HepG2 (cell line): Measurements from ENCODE around the gene NARS2. TPM values are rescaled to one million over a fixed set of nuclear protein-coding genes. Genes with fewer than 3 reads are reported as not detected.

ENCODE experiments used
- ATAC-seq: fragments of 200-7000 bp; cut with Tn5 transposase; 3 replicates; pipeline ENCODE4 v1.9.1; 2020; ENCODE audit warnings: mild to moderate bottlenecking, moderate library complexity
- BruUV-seq: library from RNA; stranded (reverse); fragments of 400-500 nt; replicated peaks from 2 replicates; lab custom pipeline; 2021; lab: Mats Ljungman, UMichigan
- CTCF ChIA-PET: fragments of 300-600 bp; formaldehyde crosslinking; extraction: SDS; loops from one replicate; lab custom pipeline; 2021; ENCODE audit warnings: low total read pairs, inconsistent platforms, low intra/inter-chr PET ratio; lab: Yijun Ruan, JAX
- POLR2A ChIA-PET: fragments of 350-600 bp; sonication (Branson Sonifier 250); formaldehyde crosslinking; loops from one replicate; lab custom pipeline; 2020; ENCODE audit warnings: antibody characterized with exemption, inconsistent platforms; lab: Yijun Ruan, JAX
- DNase-seq: peaks from one replicate; pipeline ENCODE4 v3.0.0-alpha.2; 2015; ENCODE audit warnings: low spot score
- FAIRE-seq: peaks from 3 replicates; lab custom pipeline; 2011; peaks lifted over from hg19 to GRCh38; lab: Jason Lieb, UNC
- H2AFZ ChIP-seq: one replicate; pipeline ENCODE4 v1.6.1; 2011; ENCODE audit warnings: low read length, inconsistent platforms
- H3K27ac ChIP-seq: fragments of 300-600 bp; 3 replicates; pipeline ENCODE4 v1.8.0; 2011; ENCODE audit warnings: mixed run types, mild to moderate bottlenecking, mixed read lengths, low read length, inconsistent platforms; ENCODE audit not compliant: insufficient read depth; ENCODE audit errors: extremely low read length
- H3K27me3 ChIP-seq, 2 experiments: fragments of 200-600 bp in 1 of 2; 2 replicates in 1 of 2; 3 replicates in 1 of 2; pipeline versions ENCODE4 v1.6.0 to v1.8.0; 2011; ENCODE audit warnings: low read length in 2 of 2, mild to moderate bottlenecking in 2 of 2, moderate library complexity in 2 of 2, inconsistent platforms in 1 of 2; ENCODE audit not compliant: insufficient read depth in 2 of 2, control insufficient read depth in 1 of 2
- H3K36me3 ChIP-seq, 2 experiments: fragments of 200-600 bp in 1 of 2; replicated peaks in 1 of 2; 2 replicates in 1 of 2; 3 replicates in 1 of 2; pipeline versions ENCODE4 v1.5.1 to v1.8.0; 2011; ENCODE audit warnings: low read length in 2 of 2, inconsistent platforms in 1 of 2; ENCODE audit not compliant: insufficient read depth in 2 of 2, control insufficient read depth in 1 of 2
- H3K4me1 ChIP-seq: 2 replicates; pipeline ENCODE4 v1.5.1; 2012; ENCODE audit warnings: low read length, inconsistent platforms; ENCODE audit not compliant: insufficient read depth
- H3K4me2 ChIP-seq: 2 replicates; pipeline ENCODE4 v1.6.0; 2011; ENCODE audit warnings: low read depth, low read length, inconsistent platforms
- H3K4me3 ChIP-seq, 3 experiments: fragments of 200-600 bp in 1 of 3; sonication (generic), shearing (Covaris generic) in 1 of 3; replicated peaks in 1 of 3; 2 replicates each; pipeline ENCODE4 v1.5.1; 2011 to 2016; ENCODE audit warnings: low read length in 3 of 3, inconsistent platforms in 2 of 3, low read depth in 2 of 3, mild to moderate bottlenecking in 2 of 3, control low read depth in 1 of 3, mixed read lengths in 1 of 3; ENCODE audit not compliant: insufficient read depth in 1 of 3
- H3K79me2 ChIP-seq: one replicate; pipeline ENCODE4 v1.6.1; 2011; ENCODE audit warnings: low read length, inconsistent platforms; ENCODE audit not compliant: insufficient read depth
- H3K9ac ChIP-seq: 2 replicates; pipeline ENCODE4 v1.6.0; 2011; ENCODE audit warnings: mild to moderate bottlenecking, low read depth, low read length, inconsistent platforms; ENCODE audit not compliant: insufficient read depth
- H3K9me3 ChIP-seq: 2 replicates; pipeline ENCODE4 v1.5.1; 2012; ENCODE audit warnings: mild to moderate bottlenecking, low read length
- H4K20me1 ChIP-seq: 2 replicates; pipeline ENCODE4 v1.6.0; 2011; ENCODE audit warnings: inconsistent platforms, mild to moderate bottlenecking, low read length, moderate library complexity; ENCODE audit not compliant: insufficient read depth
- DNMT3B ChIP-seq: conservative IDR thresholded peaks from 2 replicates; pipeline ENCODE4 v1.6.1; 2016; ENCODE audit warnings: missing biosample characterization, control low read depth
- FOXM1 ChIP-seq: sonication (generic); formaldehyde crosslinking; IDR thresholded peaks from 2 replicates; pipeline ENCODE4 v1.5.0; 2020; ENCODE audit warnings: missing genetic modification reagents
- JUND ChIP-seq: sonication (generic); formaldehyde crosslinking; IDR thresholded peaks from 2 replicates; pipeline ENCODE4 v1.8.0; 2022; ENCODE audit warnings: mild to moderate bottlenecking, missing genetic modification reagents
- MEIS1 ChIP-seq: sonication (generic); formaldehyde crosslinking; IDR thresholded peaks from 2 replicates; pipeline ENCODE4 v1.9.0; 2021; ENCODE audit warnings: mild to moderate bottlenecking, missing genetic modification reagents, moderate library complexity, borderline replicate concordance
- NFIC ChIP-seq: IDR thresholded peaks from 2 replicates; pipeline ENCODE4 v1.6.1; 2012; ENCODE audit warnings: mild to moderate bottlenecking, low read length, inconsistent platforms
- NR2F6 ChIP-seq, 2 experiments: IDR thresholded peaks; 2 replicates each; pipeline ENCODE4 v1.6.1; 2016; ENCODE audit warnings: antibody characterized with exemption in 1 of 2, mild to moderate bottlenecking in 1 of 2
- POGZ ChIP-seq: sonication (generic); formaldehyde crosslinking; IDR thresholded peaks from 2 replicates; pipeline ENCODE4 v1.4.0; 2020; ENCODE audit warnings: mild to moderate bottlenecking, missing genetic modification reagents
- PTBP1 ChIP-seq: fragments of 200-400 bp; formaldehyde crosslinking; IDR thresholded peaks from 2 replicates; pipeline ENCODE4 v1.6.1; 2018; ENCODE audit warnings: low read length, low read depth; ENCODE audit not compliant: poor library complexity, severe bottlenecking
- RAD21 ChIP-seq: fragments of 450-650 bp; formaldehyde crosslinking; IDR thresholded peaks from 2 replicates; pipeline ENCODE4 v1.5.0; 2020; ENCODE audit warnings: mild to moderate bottlenecking
- RBM22 ChIP-seq: fragments of 200-400 bp; formaldehyde crosslinking; optimal IDR thresholded peaks from 2 replicates; pipeline ENCODE3; 2017; ENCODE audit warnings: mild to moderate bottlenecking, low read length, moderate library complexity
- RFXANK ChIP-seq: IDR thresholded peaks from 2 replicates; pipeline ENCODE4 v1.6.1; 2016
- ZFP41 ChIP-seq: sonication (generic); formaldehyde crosslinking; IDR thresholded peaks from 2 replicates; pipeline ENCODE4 v1.4.0; 2020; ENCODE audit warnings: mild to moderate bottlenecking, missing genetic modification reagents, borderline replicate concordance
- ZFYVE20 ChIP-seq: sonication (generic); formaldehyde crosslinking; IDR thresholded peaks from 2 replicates; pipeline ENCODE4 v1.8.0; 2023; ENCODE audit warnings: low read depth, mild to moderate bottlenecking, moderate library complexity, missing genetic modification reagents, borderline replicate concordance
- ZNF121 ChIP-seq: sonication (generic); formaldehyde crosslinking; IDR thresholded peaks from 2 replicates; pipeline ENCODE4 v1.5.0; 2020; ENCODE audit warnings: mild to moderate bottlenecking, missing genetic modification reagents
- ZNF232 ChIP-seq: sonication (generic); formaldehyde crosslinking; IDR thresholded peaks from 2 replicates; pipeline ENCODE4 v1.4.0; 2020; ENCODE audit warnings: missing genetic modification reagents, borderline replicate concordance
- ZNF550 ChIP-seq: sonication (generic); formaldehyde crosslinking; IDR thresholded peaks from 2 replicates; pipeline ENCODE4 v1.4.0; 2020; ENCODE audit warnings: mild to moderate bottlenecking, missing genetic modification reagents, borderline replicate concordance
- ZNF577 ChIP-seq: sonication (generic); formaldehyde crosslinking; IDR thresholded peaks from 2 replicates; pipeline ENCODE4 v1.4.0; 2020; ENCODE audit warnings: mild to moderate bottlenecking, low read depth, missing genetic modification reagents, borderline replicate concordance
- ZNF788 ChIP-seq: sonication (generic); formaldehyde crosslinking; IDR thresholded peaks from 2 replicates; pipeline ENCODE4 v1.5.0; 2020; ENCODE audit warnings: mild to moderate bottlenecking, missing genetic modification reagents, borderline replicate concordance
- in situ Hi-C: cut with HindIII; loops from 2 replicates; pipeline ENCODE4 v1.10.0; 2017; ENCODE audit warnings: low pct_unique_long_range_greater_than_20kb; ENCODE audit not compliant: extremely low pct_ligation_motif_present
- intact Hi-C: fragments of 100-400 bp; cut with micrococcal nuclease; formaldehyde crosslinking; loops from one replicate; pipeline ENCODE4 v1.10.0; 2022; ENCODE audit not compliant: unreplicated experiment
- polyA plus RNA-seq, 8 experiments: library from polyadenylated mRNA; depleted of rRNA in 3 of 8; stranded (reverse) in 7 of 8; unstranded in 1 of 8; fragments of >200 nt; fragmentation: Illumina TruSeq in 4 of 8; extraction: Trizol in 4 of 8; gene quantifications; 2 replicates each; pipeline versions ENCODE4 v1.2.1 to v1.2.3, GENCODE V29; 2011 to 2016; ENCODE audit warnings: low read depth in 4 of 8, missing spikeins in 1 of 8, mixed read lengths in 1 of 8; ENCODE audit not compliant: insufficient read depth in 1 of 8
- total RNA-seq, 5 experiments: library from RNA; depleted of rRNA; stranded (reverse); fragments of >200 nt; fragmentation: Illumina TruSeq; extraction: Trizol; gene quantifications; 2 replicates each; pipeline ENCODE4 v1.2.3, GENCODE V29; 2016; ENCODE audit warnings: low read depth in 1 of 5
- TF ChIP-seq, protein P1 (sequence below): sonication (generic); formaldehyde crosslinking; IDR thresholded peaks from 2 replicates; pipeline ENCODE4 v1.4.0; 2020; ENCODE audit warnings: missing genetic modification reagents
- TF ChIP-seq, protein P2 (sequence below): sonication (generic); formaldehyde crosslinking; IDR thresholded peaks from 2 replicates; pipeline ENCODE4 v1.8.0; 2022; ENCODE audit warnings: mild to moderate bottlenecking, missing genetic modification reagents, borderline replicate concordance

Gene NARS2
- total and polyA plus RNA-seq, 2 of the 13 experiments (the other 11 are each of a cell fraction or from before 2014, with no cell fraction given), result 45.9 to 65.0 TPM

DNA sequence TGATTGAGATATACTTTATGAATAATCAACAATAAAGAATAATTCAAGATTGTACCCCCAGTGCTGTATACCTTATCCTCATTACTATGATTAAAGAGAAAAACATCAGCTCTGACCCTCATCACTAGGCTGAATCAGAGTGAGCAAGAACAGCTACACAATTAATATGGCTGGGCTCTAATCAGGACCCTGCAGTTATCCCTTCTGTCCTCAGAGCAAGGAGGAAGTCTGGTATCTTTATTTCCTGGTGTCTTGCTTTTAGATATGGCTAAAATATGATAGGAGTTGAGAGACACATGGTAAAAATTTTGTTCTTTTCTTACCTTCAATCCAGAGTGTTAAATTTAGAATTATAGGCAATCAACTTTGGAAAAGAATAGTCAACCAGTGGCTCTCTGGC, 128.5 kb downstream of the NARS2 start:
- ATAC-seq, result no peak
- TF ChIP-seq ZNF577 (CRISPR knock-in tag), result no peak
- TF ChIP-seq NFIC, result no peak
- no peak for TF ChIP-seq ZNF550 (CRISPR knock-in tag)
- TF ChIP-seq ZNF121, result no peak
- no peak for TF ChIP-seq PTBP1
- no peak for TF ChIP-seq DNMT3B (CRISPR knock-in tag)
- TF ChIP-seq ZFYVE20 (CRISPR knock-in tag), result no peak
- no peak for TF ChIP-seq JUND (CRISPR knock-in tag)
- TF ChIP-seq NR2F6 (IDR thresholded peaks at IDR 0.05), result no peak
- no peak for TF ChIP-seq NR2F6 (CRISPR knock-in tag; IDR thresholded peaks at IDR 0.05)
- TF ChIP-seq, protein P1, sequence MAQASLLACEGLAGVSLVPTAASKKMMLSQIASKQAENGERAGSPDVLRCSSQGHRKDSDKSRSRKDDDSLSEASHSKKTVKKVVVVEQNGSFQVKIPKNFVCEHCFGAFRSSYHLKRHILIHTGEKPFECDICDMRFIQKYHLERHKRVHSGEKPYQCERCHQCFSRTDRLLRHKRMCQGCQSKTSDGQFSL (CRISPR knock-in tag), result no peak
- TF ChIP-seq, protein P2, sequence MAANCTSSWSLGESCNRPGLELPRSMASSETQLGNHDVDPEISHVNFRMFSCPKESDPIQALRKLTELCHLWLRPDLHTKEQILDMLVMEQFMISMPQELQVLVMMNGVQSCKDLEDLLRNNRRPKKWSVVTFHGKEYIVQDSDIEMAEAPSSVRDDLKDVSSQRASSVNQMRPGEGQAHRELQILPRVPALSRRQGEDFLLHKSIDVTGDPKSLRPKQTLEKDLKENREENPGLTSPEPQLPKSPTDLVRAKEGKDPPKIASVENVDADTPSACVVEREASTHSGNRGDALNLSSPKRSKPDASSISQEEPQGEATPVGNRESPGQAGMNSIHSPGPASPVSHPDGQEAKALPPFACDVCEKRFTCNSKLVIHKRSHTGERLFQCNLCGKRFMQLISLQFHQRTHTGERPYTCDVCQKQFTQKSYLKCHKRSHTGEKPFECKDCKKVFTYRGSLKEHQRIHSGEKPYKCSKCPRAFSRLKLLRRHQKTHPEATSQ (CRISPR knock-in tag), result no peak
- no peak for TF ChIP-seq RFXANK (CRISPR knock-in tag)
- no peak for TF ChIP-seq FOXM1 (CRISPR knock-in tag)
- TF ChIP-seq POGZ (CRISPR knock-in tag), result no peak
- no peak for TF ChIP-seq ZNF232 (CRISPR knock-in tag)
- TF ChIP-seq RAD21 (CRISPR knock-in tag), result no peak
- TF ChIP-seq ZNF788, result no peak
- no peak for TF ChIP-seq RBM22
- no peak for TF ChIP-seq ZFP41
- TF ChIP-seq MEIS1, result no peak
- CTCF ChIA-PET, result no interaction called here
- POLR2A ChIA-PET, result no interaction called here
- Histone ChIP-seq H3K4me1 (no peaks in the 10 kb centered on the region), H3K27me3 (no peaks in the 10 kb centered on the region), H3K79me2 (no peaks in the 10 kb centered on the region), H3K9ac (no peak overlapping the region), H2AFZ (no peak overlapping the region), H4K20me1 (no peaks in the 10 kb centered on the region), H3K27ac (no peak overlapping the region), H3K4me2 (no peak overlapping the region), H3K4me3 (no peak overlapping the region), H3K36me3 (peaks cover 8 to 33% of the 10 kb centered on the region in 2 experiments), H3K9me3 (no peaks in the 10 kb centered on the region)
- in situ Hi-C loops (no loop called here), intact Hi-C loops (no loop called here)
- BruUV-seq, result no TSS peak
- DNase-seq, result no peak
- no peak for FAIRE-seq
